HEK293 (cell line): Measurements from ENCODE around the gene PRRC2B.

ENCODE experiments used
- GFI1B ChIP-seq: fragments of 450-650 bp; formaldehyde crosslinking; IDR thresholded peaks from 2 replicates; pipeline ENCODE4 v1.5.1; 2016; ENCODE audit warnings: missing biosample characterization, missing genetic modification characterization
- GLIS2 ChIP-seq: fragments of 450-650 bp; formaldehyde crosslinking; IDR thresholded peaks from 2 replicates; pipeline ENCODE4 v1.5.1; 2016; ENCODE audit warnings: missing biosample characterization, missing genetic modification characterization
- KLF10 ChIP-seq: fragments of 450-650 bp; IDR thresholded peaks from 2 replicates; pipeline ENCODE4 v1.5.1; 2018; ENCODE audit warnings: missing biosample characterization, mild to moderate bottlenecking, missing genetic modification characterization
- KLF16 ChIP-seq: fragments of 450-650 bp; formaldehyde crosslinking; IDR thresholded peaks from 2 replicates; pipeline ENCODE4 v1.5.1; 2017; ENCODE audit warnings: missing biosample characterization, missing genetic modification characterization
- KLF8 ChIP-seq: fragments of 450-650 bp; formaldehyde crosslinking; IDR thresholded peaks from 2 replicates; pipeline ENCODE4 v1.5.1; 2016; ENCODE audit warnings: missing biosample characterization, missing genetic modification characterization
- RBAK ChIP-seq: fragments of 450-650 bp; formaldehyde crosslinking; IDR thresholded peaks from 2 replicates; pipeline ENCODE4 v1.5.1; 2016; ENCODE audit warnings: missing biosample characterization, missing genetic modification characterization
- SCRT1 ChIP-seq: fragments of 450-650 bp; formaldehyde crosslinking; IDR thresholded peaks from 2 replicates; pipeline ENCODE4 v1.5.1; 2016; ENCODE audit warnings: missing biosample characterization, missing genetic modification characterization, borderline replicate concordance
- TRIM28 ChIP-seq: IDR thresholded peaks from 2 replicates; pipeline ENCODE4 v1.6.1; 2011; ENCODE audit warnings: low read length, control low read depth, borderline replicate concordance
- ZBTB20 ChIP-seq: fragments of 450-650 bp; formaldehyde crosslinking; IDR thresholded peaks from 2 replicates; pipeline ENCODE4 v1.5.1; 2016; ENCODE audit warnings: missing biosample characterization, missing genetic modification characterization
- ZFP69B ChIP-seq: fragments of 450-650 bp; formaldehyde crosslinking; IDR thresholded peaks from 2 replicates; pipeline ENCODE4 v1.5.1; 2016; ENCODE audit warnings: missing biosample characterization, missing genetic modification characterization
- ZNF133 ChIP-seq: fragments of 450-650 bp; formaldehyde crosslinking; IDR thresholded peaks from 2 replicates; pipeline ENCODE4 v1.5.1; 2016; ENCODE audit warnings: missing biosample characterization, missing genetic modification characterization
- ZNF16 ChIP-seq: fragments of 450-650 bp; formaldehyde crosslinking; IDR thresholded peaks from 2 replicates; pipeline ENCODE4 v1.5.1; 2016; ENCODE audit warnings: low read depth, missing biosample characterization, missing genetic modification characterization
- ZNF214 ChIP-seq: fragments of 450-650 bp; formaldehyde crosslinking; IDR thresholded peaks from 2 replicates; pipeline ENCODE4 v1.5.1; 2017; ENCODE audit warnings: missing biosample characterization, mild to moderate bottlenecking, missing genetic modification characterization, borderline replicate concordance
- ZNF223 ChIP-seq: fragments of 450-650 bp; formaldehyde crosslinking; IDR thresholded peaks from 2 replicates; pipeline ENCODE4 v1.5.1; 2016; ENCODE audit warnings: missing biosample characterization, missing genetic modification characterization
- ZNF248 ChIP-seq: fragments of 450-650 bp; formaldehyde crosslinking; IDR thresholded peaks from 2 replicates; pipeline ENCODE4 v1.5.1; 2017; ENCODE audit warnings: missing biosample characterization, missing genetic modification characterization
- ZNF302 ChIP-seq: fragments of 450-650 bp; formaldehyde crosslinking; IDR thresholded peaks from 2 replicates; pipeline ENCODE4 v1.5.1; 2016; ENCODE audit warnings: missing biosample characterization, missing genetic modification characterization, low read depth
- ZNF37A ChIP-seq: fragments of 450-650 bp; IDR thresholded peaks from 2 replicates; pipeline ENCODE4 v1.5.1; 2018; ENCODE audit warnings: missing biosample characterization, missing genetic modification characterization
- ZNF433 ChIP-seq: fragments of 450-650 bp; formaldehyde crosslinking; IDR thresholded peaks from 2 replicates; pipeline ENCODE4 v1.5.1; 2016; ENCODE audit warnings: missing biosample characterization, missing genetic modification characterization, low read depth
- ZNF548 ChIP-seq: fragments of 450-650 bp; formaldehyde crosslinking; IDR thresholded peaks from 2 replicates; pipeline ENCODE4 v1.5.1; 2016; ENCODE audit warnings: missing biosample characterization, missing genetic modification characterization
- ZNF571 ChIP-seq: fragments of 450-650 bp; formaldehyde crosslinking; IDR thresholded peaks from 2 replicates; pipeline ENCODE4 v1.5.0; 2017; ENCODE audit warnings: missing biosample characterization, missing genetic modification characterization
- ZNF585B ChIP-seq: fragments of 450-650 bp; formaldehyde crosslinking; IDR thresholded peaks from 2 replicates; pipeline ENCODE4 v1.5.1; 2016; ENCODE audit warnings: missing biosample characterization, missing genetic modification characterization
- ZNF596 ChIP-seq: fragments of 450-650 bp; IDR thresholded peaks from 2 replicates; pipeline ENCODE4 v1.5.0; 2018; ENCODE audit warnings: missing biosample characterization, mild to moderate bottlenecking, missing genetic modification characterization, moderate library complexity
- ZNF626 ChIP-seq: fragments of 450-650 bp; sonication (Bioruptor Pico); formaldehyde crosslinking; IDR thresholded peaks from 2 replicates; pipeline ENCODE4 v1.5.1; 2018; ENCODE audit warnings: missing biosample characterization, missing genetic modification characterization, inconsistent platforms
- ZNF658 ChIP-seq: fragments of 450-650 bp; formaldehyde crosslinking; IDR thresholded peaks from 2 replicates; pipeline ENCODE4; 2016; ENCODE audit warnings: missing biosample characterization, missing genetic modification characterization
- ZNF664 ChIP-seq: fragments of 450-650 bp; formaldehyde crosslinking; IDR thresholded peaks from 2 replicates; pipeline ENCODE4 v1.5.1; 2016; ENCODE audit warnings: missing biosample characterization, missing genetic modification characterization
- ZNF776 ChIP-seq: fragments of 450-650 bp; formaldehyde crosslinking; IDR thresholded peaks from 2 replicates; pipeline ENCODE4 v1.5.0; 2017; ENCODE audit warnings: missing biosample characterization, missing genetic modification characterization, borderline replicate concordance
- ZNF777 ChIP-seq: fragments of 450-650 bp; formaldehyde crosslinking; IDR thresholded peaks from 2 replicates; pipeline ENCODE4 v1.5.1; 2017; ENCODE audit warnings: missing biosample characterization, missing genetic modification characterization, borderline replicate concordance
- TF ChIP-seq, protein P1 (sequence below): fragments of 450-650 bp; formaldehyde crosslinking; IDR thresholded peaks from 2 replicates; pipeline ENCODE4 v1.5.1; 2016; ENCODE audit warnings: missing biosample characterization, missing genetic modification characterization
- TF ChIP-seq, protein P2 (sequence below): fragments of 450-650 bp; formaldehyde crosslinking; IDR thresholded peaks from 2 replicates; pipeline ENCODE4 v1.5.1; 2016; ENCODE audit warnings: missing biosample characterization, missing genetic modification characterization
- TF ChIP-seq, protein P3 (sequence below): fragments of 450-650 bp; formaldehyde crosslinking; IDR thresholded peaks from 2 replicates; pipeline ENCODE4 v1.5.1; 2016; ENCODE audit warnings: missing biosample characterization, missing genetic modification characterization, borderline replicate concordance
- TF ChIP-seq, protein P4 (sequence below): fragments of 450-650 bp; formaldehyde crosslinking; IDR thresholded peaks from 2 replicates; pipeline ENCODE4 v1.5.1; 2016; ENCODE audit warnings: missing biosample characterization, missing genetic modification characterization
- TF ChIP-seq, protein P5 (sequence below): fragments of 450-650 bp; formaldehyde crosslinking; IDR thresholded peaks from 2 replicates; pipeline ENCODE4 v1.5.1; 2016; ENCODE audit warnings: missing biosample characterization, missing genetic modification characterization
- TF ChIP-seq, protein P6 (sequence below): fragments of 450-650 bp; formaldehyde crosslinking; IDR thresholded peaks from 2 replicates; pipeline ENCODE4 v1.5.1; 2016; ENCODE audit warnings: missing biosample characterization, missing genetic modification characterization

PRRC2B gene

DNA sequence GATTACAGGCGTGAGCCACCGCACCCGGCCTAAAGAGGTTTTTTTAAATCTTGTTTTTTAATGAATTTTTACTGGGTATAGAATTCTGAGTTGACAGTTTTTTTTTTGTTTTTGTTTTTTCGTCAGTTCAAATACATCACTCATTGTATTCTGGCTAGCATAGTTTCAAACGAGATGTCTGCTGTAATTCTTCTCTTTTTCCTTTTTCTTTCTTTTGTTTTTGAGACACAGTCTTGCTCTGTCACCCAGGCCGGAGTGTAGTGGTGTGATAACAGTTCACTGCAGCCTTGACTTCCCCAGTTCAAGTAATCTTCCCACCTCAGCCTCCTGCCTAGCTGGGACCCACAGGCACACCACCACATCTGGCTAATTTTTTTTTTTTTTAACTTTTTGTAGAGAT is 149.3 kb downstream of the PRRC2B start (continued):
- TF ChIP-seq ZNF133 (no peak), GFI1B (tag by site-specific recombination) (no peak), ZNF596 (tag by site-specific recombination) (no peak), ZNF214 (tag by site-specific recombination) (no peak; the same call in 1 of the 2 replicates), ZNF571 (tag by site-specific recombination) (no peak), ZNF548 (tag by site-specific recombination) (no peak), TRIM28 (peak; percentile 60; the same call in 1 of the 2 replicates), ZNF626 (tag by site-specific recombination) (0 out of 2 replicates have a peak, but pooled peaks have one; percentile 41), ZNF16 (tag by site-specific recombination) (no peak), ZNF776 (tag by site-specific recombination) (no peak), ZNF585B (tag by site-specific recombination) (no peak), SCRT1 (no peak), KLF10 (tag by site-specific recombination) (no peak), ZNF658 (tag by site-specific recombination) (no peak), ZNF37A (tag by site-specific recombination) (no peak), ZNF777 (tag by site-specific recombination) (no peak), ZFP69B (tag by site-specific recombination) (no peak), ZNF302 (tag by site-specific recombination) (no peak), GLIS2 (tag by site-specific recombination) (no peak), ZNF433 (tag by site-specific recombination) (no peak), ZNF664 (tag by site-specific recombination) (no peak), ZNF223 (tag by site-specific recombination) (no peak), RBAK (tag by site-specific recombination) (0 out of 2 replicates have a peak, but pooled peaks have one; percentile 18), ZBTB20 (tag by site-specific recombination) (no peak), ZNF248 (tag by site-specific recombination) (no peak), KLF8 (tag by site-specific recombination) (peak; percentile 74), KLF16 (no peak)
- TF ChIP-seq, protein P1, sequence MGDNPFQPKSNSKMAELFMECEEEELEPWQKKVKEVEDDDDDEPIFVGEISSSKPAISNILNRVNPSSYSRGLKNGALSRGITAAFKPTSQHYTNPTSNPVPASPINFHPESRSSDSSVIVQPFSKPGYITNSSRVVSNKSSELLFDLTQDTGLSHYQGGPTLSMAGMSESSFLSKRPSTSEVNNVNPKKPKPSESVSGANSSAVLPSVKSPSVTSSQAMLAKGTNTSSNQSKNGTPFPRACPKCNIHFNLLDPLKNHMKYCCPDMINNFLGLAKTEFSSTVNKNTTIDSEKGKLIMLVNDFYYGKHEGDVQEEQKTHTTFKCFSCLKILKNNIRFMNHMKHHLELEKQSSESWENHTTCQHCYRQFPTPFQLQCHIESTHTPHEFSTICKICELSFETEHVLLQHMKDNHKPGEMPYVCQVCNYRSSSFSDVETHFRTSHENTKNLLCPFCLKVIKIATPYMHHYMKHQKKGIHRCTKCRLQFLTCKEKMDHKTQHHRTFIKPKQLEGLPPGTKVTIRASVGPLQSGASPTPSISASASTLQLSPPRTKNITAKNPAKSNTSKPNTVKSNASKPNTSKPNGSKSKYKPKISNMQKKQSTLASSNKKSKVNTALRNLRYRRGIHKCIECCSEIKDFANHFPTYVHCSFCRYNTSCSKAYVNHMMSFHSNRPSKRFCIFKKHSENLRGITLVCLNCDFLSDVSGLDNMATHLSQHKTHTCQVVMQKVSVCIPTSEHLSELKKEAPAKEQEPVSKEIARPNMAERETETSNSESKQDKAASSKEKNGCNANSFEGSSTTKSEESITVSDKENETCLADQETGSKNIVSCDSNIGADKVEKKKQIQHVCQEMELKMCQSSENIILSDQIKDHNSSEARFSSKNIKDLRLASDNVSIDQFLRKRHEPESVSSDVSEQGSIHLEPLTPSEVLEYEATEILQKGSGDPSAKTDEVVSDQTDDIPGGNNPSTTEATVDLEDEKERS (tag by site-specific recombination) = peak; percentile 95
- TF ChIP-seq, protein P2, sequence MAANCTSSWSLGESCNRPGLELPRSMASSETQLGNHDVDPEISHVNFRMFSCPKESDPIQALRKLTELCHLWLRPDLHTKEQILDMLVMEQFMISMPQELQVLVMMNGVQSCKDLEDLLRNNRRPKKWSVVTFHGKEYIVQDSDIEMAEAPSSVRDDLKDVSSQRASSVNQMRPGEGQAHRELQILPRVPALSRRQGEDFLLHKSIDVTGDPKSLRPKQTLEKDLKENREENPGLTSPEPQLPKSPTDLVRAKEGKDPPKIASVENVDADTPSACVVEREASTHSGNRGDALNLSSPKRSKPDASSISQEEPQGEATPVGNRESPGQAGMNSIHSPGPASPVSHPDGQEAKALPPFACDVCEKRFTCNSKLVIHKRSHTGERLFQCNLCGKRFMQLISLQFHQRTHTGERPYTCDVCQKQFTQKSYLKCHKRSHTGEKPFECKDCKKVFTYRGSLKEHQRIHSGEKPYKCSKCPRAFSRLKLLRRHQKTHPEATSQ (tag by site-specific recombination) = no peak
- TF ChIP-seq, protein P3, sequence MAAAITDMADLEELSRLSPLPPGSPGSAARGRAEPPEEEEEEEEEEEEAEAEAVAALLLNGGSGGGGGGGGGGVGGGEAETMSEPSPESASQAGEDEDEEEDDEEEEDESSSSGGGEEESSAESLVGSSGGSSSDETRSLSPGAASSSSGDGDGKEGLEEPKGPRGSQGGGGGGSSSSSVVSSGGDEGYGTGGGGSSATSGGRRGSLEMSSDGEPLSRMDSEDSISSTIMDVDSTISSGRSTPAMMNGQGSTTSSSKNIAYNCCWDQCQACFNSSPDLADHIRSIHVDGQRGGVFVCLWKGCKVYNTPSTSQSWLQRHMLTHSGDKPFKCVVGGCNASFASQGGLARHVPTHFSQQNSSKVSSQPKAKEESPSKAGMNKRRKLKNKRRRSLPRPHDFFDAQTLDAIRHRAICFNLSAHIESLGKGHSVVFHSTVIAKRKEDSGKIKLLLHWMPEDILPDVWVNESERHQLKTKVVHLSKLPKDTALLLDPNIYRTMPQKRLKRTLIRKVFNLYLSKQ (tag by site-specific recombination) = no peak
- TF ChIP-seq, protein P4, sequence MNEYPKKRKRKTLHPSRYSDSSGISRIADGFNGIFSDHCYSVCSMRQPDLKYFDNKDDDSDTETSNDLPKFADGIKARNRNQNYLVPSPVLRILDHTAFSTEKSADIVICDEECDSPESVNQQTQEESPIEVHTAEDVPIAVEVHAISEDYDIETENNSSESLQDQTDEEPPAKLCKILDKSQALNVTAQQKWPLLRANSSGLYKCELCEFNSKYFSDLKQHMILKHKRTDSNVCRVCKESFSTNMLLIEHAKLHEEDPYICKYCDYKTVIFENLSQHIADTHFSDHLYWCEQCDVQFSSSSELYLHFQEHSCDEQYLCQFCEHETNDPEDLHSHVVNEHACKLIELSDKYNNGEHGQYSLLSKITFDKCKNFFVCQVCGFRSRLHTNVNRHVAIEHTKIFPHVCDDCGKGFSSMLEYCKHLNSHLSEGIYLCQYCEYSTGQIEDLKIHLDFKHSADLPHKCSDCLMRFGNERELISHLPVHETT (tag by site-specific recombination) = 0 out of 2 replicates have a peak, but pooled peaks have one; percentile 53
- TF ChIP-seq, protein P5, sequence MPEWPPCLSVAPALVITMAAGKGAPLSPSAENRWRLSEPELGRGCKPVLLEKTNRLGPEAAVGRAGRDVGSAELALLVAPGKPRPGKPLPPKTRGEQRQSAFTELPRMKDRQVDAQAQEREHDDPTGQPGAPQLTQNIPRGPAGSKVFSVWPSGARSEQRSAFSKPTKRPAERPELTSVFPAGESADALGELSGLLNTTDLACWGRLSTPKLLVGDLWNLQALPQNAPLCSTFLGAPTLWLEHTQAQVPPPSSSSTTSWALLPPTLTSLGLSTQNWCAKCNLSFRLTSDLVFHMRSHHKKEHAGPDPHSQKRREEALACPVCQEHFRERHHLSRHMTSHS (tag by site-specific recombination) = no peak
- TF ChIP-seq, protein P6, sequence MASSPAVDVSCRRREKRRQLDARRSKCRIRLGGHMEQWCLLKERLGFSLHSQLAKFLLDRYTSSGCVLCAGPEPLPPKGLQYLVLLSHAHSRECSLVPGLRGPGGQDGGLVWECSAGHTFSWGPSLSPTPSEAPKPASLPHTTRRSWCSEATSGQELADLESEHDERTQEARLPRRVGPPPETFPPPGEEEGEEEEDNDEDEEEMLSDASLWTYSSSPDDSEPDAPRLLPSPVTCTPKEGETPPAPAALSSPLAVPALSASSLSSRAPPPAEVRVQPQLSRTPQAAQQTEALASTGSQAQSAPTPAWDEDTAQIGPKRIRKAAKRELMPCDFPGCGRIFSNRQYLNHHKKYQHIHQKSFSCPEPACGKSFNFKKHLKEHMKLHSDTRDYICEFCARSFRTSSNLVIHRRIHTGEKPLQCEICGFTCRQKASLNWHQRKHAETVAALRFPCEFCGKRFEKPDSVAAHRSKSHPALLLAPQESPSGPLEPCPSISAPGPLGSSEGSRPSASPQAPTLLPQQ (tag by site-specific recombination) = no peak
